OCI-LY3 (cell line): ENCODE results near the gene MRPL58.

Experiments used
- H2AFZ ChIP-seq: fragments of 200-600, 300-600 bp; shearing (Covaris generic); 2 replicates; pipeline ENCODE4 v1.6.0; 2014; ENCODE audit warnings: antibody characterized with exemption, low read depth, low read length
- H3K27ac ChIP-seq: fragments of 200-600, 300-600 bp; sonication (generic); 2 replicates; pipeline ENCODE4 v1.5.1; 2014; ENCODE audit warnings: mild to moderate bottlenecking, low read length, moderate library complexity, mixed read lengths
- H3K27me3 ChIP-seq: fragments of 200-600, 300-600 bp; sonication (generic); 2 replicates; pipeline ENCODE4 v1.6.1; 2014; ENCODE audit warnings: low read depth, low read length, mixed read lengths
- H3K36me3 ChIP-seq: fragments of 200-600, 300-600 bp; sonication (generic); replicated peaks from 2 replicates; pipeline ENCODE3; 2014; ENCODE audit warnings: low read depth, low read length, mixed read lengths
- H3K4me1 ChIP-seq: fragments of 300-600, 200-600 bp; sonication (generic); 2 replicates; pipeline ENCODE4 v1.6.1; 2014; ENCODE audit warnings: low read length, mixed read lengths
- H3K4me2 ChIP-seq: fragments of 200-600, 300-600 bp; sonication (generic); 2 replicates; pipeline ENCODE4 v1.6.1; 2014; ENCODE audit warnings: low read length, mixed read lengths
- H3K4me3 ChIP-seq: fragments of 300-600, 200-600 bp; sonication (generic); 2 replicates; pipeline ENCODE4 v1.5.1; 2014; ENCODE audit warnings: antibody characterized with exemption, mild to moderate bottlenecking, low read length, moderate library complexity
- H3K79me2 ChIP-seq: fragments of 300-600, 200-600 bp; shearing (Covaris generic); 2 replicates; pipeline ENCODE4 v1.6.1; 2014; ENCODE audit warnings: mild to moderate bottlenecking, low read length, mixed read lengths
- H3K9ac ChIP-seq: fragments of 300-600, 200-600 bp; shearing (Covaris generic); 2 replicates; pipeline ENCODE4 v1.6.0; 2014; ENCODE audit warnings: mild to moderate bottlenecking, low read length, moderate library complexity
- H3K9me3 ChIP-seq: fragments of 200-600, 300-600 bp; shearing (Covaris generic); 2 replicates; pipeline ENCODE4 v1.6.1; 2014; ENCODE audit warnings: low read length, mixed read lengths; ENCODE audit not compliant: insufficient read depth
- H4K20me1 ChIP-seq: fragments of 200-600, 300-600 bp; sonication (generic); 2 replicates; pipeline ENCODE4 v1.6.1; 2016; ENCODE audit warnings: low read length, mixed read lengths; ENCODE audit not compliant: insufficient read depth
- EZH2phosphoT487 ChIP-seq: fragments of 200-600 bp; shearing (Covaris generic); IDR thresholded peaks from 2 replicates; pipeline ENCODE4 v1.6.1; 2018; ENCODE audit warnings: antibody characterized with exemption, mixed run types, low read depth
- TF ChIP-seq, protein P1 (sequence below): fragments of 200-600, 300-600 bp; sonication (generic); IDR thresholded peaks from 2 replicates; pipeline ENCODE4 v1.5.1; 2014; ENCODE audit warnings: antibody characterized with exemption, low read length, low read depth

MRPL58 gene

DNA sequence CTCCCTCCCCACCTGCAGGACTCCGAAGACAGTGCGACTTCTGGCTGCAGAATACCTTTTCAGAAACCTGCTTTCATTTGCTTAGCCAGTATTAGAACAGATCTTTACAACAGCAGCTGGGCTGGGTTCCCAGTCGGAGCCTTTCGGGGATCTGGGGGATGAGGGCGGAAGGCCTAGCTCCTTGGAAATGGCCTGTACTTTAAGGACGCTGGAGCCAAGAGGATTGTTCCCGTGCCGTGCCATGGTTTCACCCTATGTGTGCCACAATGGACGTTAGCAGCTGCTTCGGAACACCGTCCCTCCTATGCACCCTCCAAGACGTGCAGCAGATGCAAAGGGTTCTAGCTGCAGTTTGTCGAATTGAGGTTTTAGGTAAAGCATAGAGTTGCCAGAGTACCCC, 50.7 kb downstream of the MRPL58 start:
- Histone ChIP-seq H3K27ac (no peak overlapping the region), H3K4me2 (no peak overlapping the region), H3K4me1 (no peaks in the 10 kb centered on the region), H3K9me3 (no peaks in the 10 kb centered on the region), H3K27me3 (no peaks in the 10 kb centered on the region), H2AFZ (no peak overlapping the region), H3K9ac (no peak overlapping the region), H3K36me3 (peaks cover 10% of the 10 kb centered on the region), H3K4me3 (no peak overlapping the region), H4K20me1 (no peaks in the 10 kb centered on the region), H3K79me2 (no peaks in the 10 kb centered on the region)
- no peak for TF ChIP-seq EZH2phosphoT487
- TF ChIP-seq, protein P1, sequence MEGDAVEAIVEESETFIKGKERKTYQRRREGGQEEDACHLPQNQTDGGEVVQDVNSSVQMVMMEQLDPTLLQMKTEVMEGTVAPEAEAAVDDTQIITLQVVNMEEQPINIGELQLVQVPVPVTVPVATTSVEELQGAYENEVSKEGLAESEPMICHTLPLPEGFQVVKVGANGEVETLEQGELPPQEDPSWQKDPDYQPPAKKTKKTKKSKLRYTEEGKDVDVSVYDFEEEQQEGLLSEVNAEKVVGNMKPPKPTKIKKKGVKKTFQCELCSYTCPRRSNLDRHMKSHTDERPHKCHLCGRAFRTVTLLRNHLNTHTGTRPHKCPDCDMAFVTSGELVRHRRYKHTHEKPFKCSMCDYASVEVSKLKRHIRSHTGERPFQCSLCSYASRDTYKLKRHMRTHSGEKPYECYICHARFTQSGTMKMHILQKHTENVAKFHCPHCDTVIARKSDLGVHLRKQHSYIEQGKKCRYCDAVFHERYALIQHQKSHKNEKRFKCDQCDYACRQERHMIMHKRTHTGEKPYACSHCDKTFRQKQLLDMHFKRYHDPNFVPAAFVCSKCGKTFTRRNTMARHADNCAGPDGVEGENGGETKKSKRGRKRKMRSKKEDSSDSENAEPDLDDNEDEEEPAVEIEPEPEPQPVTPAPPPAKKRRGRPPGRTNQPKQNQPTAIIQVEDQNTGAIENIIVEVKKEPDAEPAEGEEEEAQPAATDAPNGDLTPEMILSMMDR: no peak

GRCh38 chr17:75063626-75064025, 51.2 kb downstream of the MRPL58 start:
- Histone ChIP-seq H3K9me3 (no peaks in the 10 kb centered on the region), H3K4me1 (no peaks in the 10 kb centered on the region), H2AFZ (no peak overlapping the region), H3K9ac (no peak overlapping the region), H3K79me2 (no peaks in the 10 kb centered on the region), H3K27me3 (no peaks in the 10 kb centered on the region), H3K4me2 (no peak overlapping the region), H3K4me3 (no peak overlapping the region), H3K27ac (no peak overlapping the region), H4K20me1 (no peaks in the 10 kb centered on the region), H3K36me3 (peaks cover 10% of the 10 kb centered on the region)
- no peak for TF ChIP-seq EZH2phosphoT487
- TF ChIP-seq, protein P1: no peak

- Histone ChIP-seq H3K27ac (no peak overlapping the region), H2AFZ (no peak overlapping the region), H3K4me2 (no peak overlapping the region), H3K79me2 (no peaks in the 10 kb centered on the region), H3K36me3 (peaks cover 10% of the 10 kb centered on the region), H3K9ac (no peak overlapping the region), H4K20me1 (no peaks in the 10 kb centered on the region), H3K9me3 (no peaks in the 10 kb centered on the region), H3K4me3 (no peak overlapping the region), H3K4me1 (no peaks in the 10 kb centered on the region), H3K27me3 (no peaks in the 10 kb centered on the region)
- no peak for TF ChIP-seq EZH2phosphoT487
- TF ChIP-seq, protein P1: no peak
Observed at GRCh38 chr17:75064040-75064439, 51.6 kb downstream of the MRPL58 start.

- Histone ChIP-seq H3K36me3 (peaks cover 8% of the 10 kb centered on the region), H4K20me1 (no peaks in the 10 kb centered on the region), H3K27me3 (no peaks in the 10 kb centered on the region), H3K4me1 (no peaks in the 10 kb centered on the region), H3K9me3 (no peaks in the 10 kb centered on the region), H3K9ac (no peak overlapping the region), H3K4me2 (no peak overlapping the region), H2AFZ (no peak overlapping the region), H3K4me3 (no peak overlapping the region), H3K27ac (no peak overlapping the region), H3K79me2 (no peaks in the 10 kb centered on the region)
- TF ChIP-seq, protein P1: no peak
- no peak for TF ChIP-seq EZH2phosphoT487
Observed at GRCh38 chr17:75064460-75064859, 52.0 kb downstream of the MRPL58 start.
